ENCODE measurements around the gene CCDC33.

The CCDC33 gene

DNA sequence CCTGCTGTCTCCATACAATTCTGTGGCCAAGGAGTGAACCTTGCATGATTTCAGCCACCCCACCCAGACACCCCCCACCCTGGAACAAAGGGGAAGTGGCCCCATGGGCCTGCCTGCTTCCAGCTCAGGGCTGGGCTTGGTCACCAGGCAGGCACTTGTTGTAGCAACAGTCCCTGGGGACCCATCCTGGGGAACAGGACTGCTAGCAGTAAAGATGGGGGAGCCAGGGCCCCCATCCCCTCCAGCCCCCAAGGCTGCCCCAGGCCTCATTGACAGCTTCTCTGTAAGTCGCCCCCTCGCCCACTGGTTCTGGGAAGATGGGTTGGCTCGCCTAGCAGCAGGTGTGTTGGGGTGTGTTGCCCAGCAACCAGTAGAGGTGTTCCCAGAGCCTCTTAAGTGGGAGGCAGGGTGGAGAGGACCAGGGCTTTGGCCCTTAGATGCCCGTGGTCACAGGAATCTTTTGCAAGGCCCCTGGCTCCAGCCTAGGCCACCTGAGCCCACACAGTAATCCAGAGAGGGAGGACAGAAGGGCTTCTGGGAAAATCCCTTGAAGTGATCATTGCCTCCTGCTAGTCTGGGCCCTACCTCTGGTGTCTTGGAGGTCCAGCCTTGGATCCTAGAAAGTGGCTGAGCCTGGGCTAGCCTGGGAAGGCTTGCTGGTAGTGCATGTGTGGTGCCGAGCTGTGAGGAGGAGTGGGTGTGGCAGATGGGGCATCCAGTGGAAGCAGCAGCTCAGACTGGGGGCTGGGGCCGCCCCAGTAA lies 82.4 kb downstream of the CCDC33 start:
- FAIRE-seq (no peak), DNase-seq (ENCODE audit: insufficient read length, low spot score) (no peak)
- TF ChIP-seq, protein P1, sequence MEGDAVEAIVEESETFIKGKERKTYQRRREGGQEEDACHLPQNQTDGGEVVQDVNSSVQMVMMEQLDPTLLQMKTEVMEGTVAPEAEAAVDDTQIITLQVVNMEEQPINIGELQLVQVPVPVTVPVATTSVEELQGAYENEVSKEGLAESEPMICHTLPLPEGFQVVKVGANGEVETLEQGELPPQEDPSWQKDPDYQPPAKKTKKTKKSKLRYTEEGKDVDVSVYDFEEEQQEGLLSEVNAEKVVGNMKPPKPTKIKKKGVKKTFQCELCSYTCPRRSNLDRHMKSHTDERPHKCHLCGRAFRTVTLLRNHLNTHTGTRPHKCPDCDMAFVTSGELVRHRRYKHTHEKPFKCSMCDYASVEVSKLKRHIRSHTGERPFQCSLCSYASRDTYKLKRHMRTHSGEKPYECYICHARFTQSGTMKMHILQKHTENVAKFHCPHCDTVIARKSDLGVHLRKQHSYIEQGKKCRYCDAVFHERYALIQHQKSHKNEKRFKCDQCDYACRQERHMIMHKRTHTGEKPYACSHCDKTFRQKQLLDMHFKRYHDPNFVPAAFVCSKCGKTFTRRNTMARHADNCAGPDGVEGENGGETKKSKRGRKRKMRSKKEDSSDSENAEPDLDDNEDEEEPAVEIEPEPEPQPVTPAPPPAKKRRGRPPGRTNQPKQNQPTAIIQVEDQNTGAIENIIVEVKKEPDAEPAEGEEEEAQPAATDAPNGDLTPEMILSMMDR (IDR thresholded peaks at IDR 0.05; ENCODE audit: insufficient read depth, missing control alignments), result no peak

DNA sequence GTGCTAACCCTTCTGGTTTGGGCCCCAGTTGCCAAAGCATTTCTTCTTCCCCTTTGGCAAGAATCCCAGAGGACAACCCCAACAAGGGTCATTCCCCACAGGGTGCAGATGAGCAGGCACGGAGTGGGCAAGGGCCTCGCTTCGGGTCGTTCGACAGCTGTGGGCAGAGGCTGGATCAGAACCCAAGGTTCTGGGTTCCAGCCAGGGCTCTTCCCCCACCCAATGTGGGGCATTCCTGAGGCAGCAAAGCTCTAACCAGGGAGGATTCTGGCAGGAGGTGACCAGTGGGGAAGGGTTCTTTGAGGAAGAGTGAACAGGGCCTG lies 83.0 kb downstream of the CCDC33 start:
- no peak for DNase-seq (ENCODE audit: insufficient read length, low spot score)
- TF ChIP-seq, protein P1 (IDR thresholded peaks at IDR 0.05; ENCODE audit: insufficient read depth, missing control alignments), result no peak
- FAIRE-seq, result no peak

DNA sequence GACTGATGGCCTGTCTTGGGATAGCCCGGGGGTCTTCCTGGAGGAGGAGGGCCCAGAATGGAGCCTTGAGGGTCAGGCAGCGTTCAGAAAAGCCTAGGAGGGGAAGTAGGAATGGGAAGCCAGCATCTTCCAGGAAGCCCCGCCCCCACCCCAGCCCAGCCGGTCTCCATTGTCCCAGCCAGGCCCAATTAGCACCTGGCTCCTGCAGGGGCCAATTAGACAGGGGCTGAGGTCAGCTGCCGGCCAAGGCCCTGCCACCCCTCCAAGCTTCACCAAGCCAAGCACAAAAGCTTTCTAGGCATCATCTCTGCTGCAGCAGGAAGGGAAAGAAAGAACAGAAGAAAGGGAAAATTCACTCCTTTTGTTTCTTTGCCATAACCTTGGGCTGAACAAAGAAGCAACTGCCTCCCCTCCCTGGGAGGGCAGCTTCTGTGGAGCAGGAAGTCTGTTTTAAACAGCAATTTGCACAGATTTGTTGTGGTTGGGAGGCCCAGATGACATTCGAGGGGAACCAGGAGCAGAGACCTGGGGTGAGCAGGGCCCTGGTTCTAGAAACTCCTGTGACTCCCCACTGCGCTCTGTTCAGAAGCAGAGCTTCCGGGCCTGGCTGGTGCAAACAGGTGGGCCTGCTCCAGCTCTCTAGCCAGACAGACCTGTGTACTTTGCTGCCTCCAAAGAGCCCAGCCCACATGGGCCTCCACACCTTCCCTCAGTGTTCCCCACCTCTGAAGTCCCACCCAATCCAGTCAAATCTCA lies 83.6 kb downstream of the CCDC33 start:
- DNase-seq (ENCODE audit: insufficient read length, low spot score), result no peak

DNA sequence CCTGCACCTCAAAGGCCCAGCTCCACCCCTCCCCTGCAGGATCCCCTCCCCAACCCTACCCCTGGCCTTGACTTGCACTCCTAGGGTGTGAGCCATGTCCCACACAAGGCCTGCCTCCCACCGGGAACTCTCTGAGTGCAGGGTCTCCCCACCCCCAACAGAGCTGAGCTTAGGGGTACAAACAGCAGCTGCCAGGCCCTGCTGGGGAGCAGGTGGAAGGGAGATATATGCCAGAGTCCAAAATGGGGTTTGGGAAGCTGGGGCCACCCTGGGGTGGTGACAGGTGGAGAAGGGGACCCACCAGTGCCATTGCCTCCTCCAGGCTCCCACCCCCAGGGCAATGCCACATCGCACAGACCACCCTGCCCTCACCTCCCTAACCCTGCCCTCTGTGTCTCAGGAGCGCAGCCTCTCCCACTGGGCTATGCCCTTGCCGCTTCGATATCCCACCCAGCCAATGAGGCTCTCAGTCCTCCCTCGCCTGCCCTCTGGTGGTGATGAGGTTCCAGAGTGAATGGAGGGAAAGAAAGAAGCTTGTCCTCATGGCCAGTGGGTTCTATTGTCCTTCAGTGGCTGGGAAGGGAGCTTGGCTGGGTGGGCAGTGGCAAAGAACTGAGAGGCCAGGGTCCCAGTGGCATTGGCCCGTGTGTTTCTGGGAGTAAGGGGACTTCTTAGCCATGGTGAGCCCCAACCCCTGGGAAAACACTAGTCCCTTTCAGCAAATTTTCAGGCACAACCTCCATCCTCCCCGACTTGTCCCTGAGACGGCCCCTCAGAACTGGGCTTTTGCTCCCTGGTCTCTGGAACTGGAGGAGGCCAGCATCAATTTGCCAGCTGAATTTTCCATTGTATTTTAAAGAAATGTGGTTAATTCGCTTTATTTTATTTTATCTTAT lies 84.5 kb downstream of the CCDC33 start:
- FAIRE-seq, result peak; percentile 6
- DNase-seq (ENCODE audit: insufficient read length, low spot score), result peak; percentile 64
- TF ChIP-seq, protein P1 (IDR thresholded peaks at IDR 0.05; ENCODE audit: insufficient read depth, missing control alignments), result peak; percentile 94

More for the DNA sequence above, 83.6 kb downstream of the CCDC33 start:
- no peak for FAIRE-seq
- TF ChIP-seq, protein P1 (IDR thresholded peaks at IDR 0.05; ENCODE audit: insufficient read depth, missing control alignments), result no peak

DNA sequence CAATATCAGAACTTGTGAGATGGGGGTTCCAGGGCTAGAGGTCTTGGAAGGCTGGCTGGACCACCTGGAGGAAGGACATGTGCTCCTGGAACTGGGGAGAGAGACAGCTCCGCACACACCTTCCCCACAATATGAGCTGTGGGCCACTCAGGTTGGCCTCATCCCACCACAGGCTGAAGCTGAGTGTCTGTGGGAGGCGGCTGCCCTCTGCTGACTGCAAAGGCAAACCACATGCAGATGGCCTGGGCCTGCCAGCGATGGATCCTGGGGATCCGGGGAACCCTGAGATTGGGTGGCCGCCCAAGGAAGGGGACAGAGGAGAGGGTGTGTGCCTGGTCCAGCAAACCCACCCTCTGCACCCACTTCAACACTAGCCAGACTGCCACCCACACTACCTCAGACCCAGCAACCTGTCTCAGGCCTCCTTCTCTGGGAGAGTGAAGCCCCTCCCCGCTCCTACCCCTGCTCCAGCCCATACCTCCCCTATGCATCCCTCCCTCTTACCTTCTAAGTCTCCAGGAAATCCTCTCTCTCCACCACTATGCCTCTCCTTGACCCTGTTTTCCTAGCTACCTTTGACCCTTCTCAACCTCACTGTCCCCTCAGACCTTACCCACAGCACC lies 86.5 kb downstream of the CCDC33 start:
- TF ChIP-seq, protein P1 (IDR thresholded peaks at IDR 0.05; ENCODE audit: insufficient read depth, missing control alignments), result peak; percentile 96
- no peak for FAIRE-seq
- DNase-seq (ENCODE audit: insufficient read length, low spot score), result no peak

DNA sequence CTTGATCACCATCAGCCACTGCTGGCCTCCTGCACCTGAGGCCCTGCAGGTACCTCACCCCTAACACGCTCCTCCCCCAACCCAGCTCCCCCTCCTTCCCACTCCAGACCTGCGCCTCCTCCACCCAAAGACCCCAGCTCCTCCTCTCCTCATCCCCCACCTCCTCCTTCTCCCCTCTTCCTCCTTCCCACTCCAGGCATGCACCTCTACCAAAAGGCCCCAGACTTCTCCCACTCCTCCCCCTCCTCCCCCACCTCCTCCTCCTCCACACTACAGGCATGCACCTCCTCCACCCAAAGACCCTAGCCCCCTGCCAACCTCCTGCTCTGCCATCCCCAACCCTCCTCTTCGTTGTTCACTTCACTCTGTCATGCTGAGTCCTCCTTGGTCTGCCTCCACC lies 88.6 kb downstream of the CCDC33 start:
- TF ChIP-seq, protein P1 (IDR thresholded peaks at IDR 0.05; ENCODE audit: insufficient read depth, missing control alignments), result no peak
- FAIRE-seq, result no peak
- DNase-seq (ENCODE audit: insufficient read length, low spot score), result no peak

Measured in D721Med (cell line).